BE2C (cell line): Measurements from ENCODE around the gene NLN.

Experiments used
- DNase-seq: peaks from one replicate; pipeline ENCODE4 v3.0.0-alpha.2; 2020
- H3K27me3 ChIP-seq: fragments of 250-450 bp; sonication (Bioruptor Pico); 2 replicates; pipeline ENCODE4 v1.5.1; 2020; ENCODE audit warnings: mild to moderate bottlenecking
- H3K36me3 ChIP-seq: fragments of 250-450 bp; sonication (Bioruptor Pico); 2 replicates; pipeline ENCODE4 v1.5.1; 2020; ENCODE audit warnings: mild to moderate bottlenecking
- H3K4me1 ChIP-seq: fragments of 250-450 bp; sonication (Bioruptor Pico); 2 replicates; pipeline ENCODE4 v1.5.1; 2020
- H3K4me3 ChIP-seq: 2 replicates; pipeline ENCODE4 v1.5.1; 2011; ENCODE audit warnings: low read depth, low read length
- H3K9me3 ChIP-seq: fragments of 250-450 bp; sonication (Bioruptor Pico); 2 replicates; pipeline ENCODE4 v1.5.1; 2020
- CTCF ChIP-seq: IDR thresholded peaks from 2 replicates; pipeline ENCODE4 v1.5.1; 2012; ENCODE audit warnings: mild to moderate bottlenecking, low read depth, low read length

Gene NLN

GRCh38 chr5:65765582-65765981, 43.6 kb downstream of the NLN start:
- no peaks in the 10 kb centered on the region for H3K27me3 ChIP-seq
- H3K4me1 ChIP-seq = no peaks in the 10 kb centered on the region; the same call in 1 of the 2 replicates
- H3K9me3 ChIP-seq = no peaks in the 10 kb centered on the region
- H3K36me3 ChIP-seq = peaks cover 39% of the 10 kb centered on the region
- no peak for TF ChIP-seq CTCF
- DNase-seq = no peak
- no peak overlapping the region for H3K4me3 ChIP-seq

DNA sequence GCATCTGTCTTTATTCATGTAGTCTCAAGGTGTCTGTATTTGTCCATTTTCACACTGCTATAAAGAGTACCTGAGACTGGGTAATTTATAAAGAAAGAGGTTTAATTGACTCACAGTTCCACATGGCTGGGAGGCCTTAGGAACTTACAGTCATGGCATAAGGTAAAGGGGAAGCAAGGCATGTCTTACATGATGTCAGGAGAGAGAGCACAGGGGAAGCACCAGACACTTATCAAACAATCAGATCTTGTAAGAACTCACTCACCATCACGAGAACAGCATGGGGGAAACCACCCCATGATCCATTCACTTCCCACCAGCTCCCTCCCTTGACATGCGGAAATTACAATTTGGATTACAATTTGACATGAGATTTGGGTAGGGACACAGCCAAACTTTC, 44.2 kb downstream of the NLN start:
- H3K36me3 ChIP-seq = peaks cover 39% of the 10 kb centered on the region
- H3K27me3 ChIP-seq = no peaks in the 10 kb centered on the region
- DNase-seq = no peak
- TF ChIP-seq CTCF = no peak
- H3K4me1 ChIP-seq = no peaks in the 10 kb centered on the region; the same call in 1 of the 2 replicates
- H3K4me3 ChIP-seq = no peak overlapping the region
- H3K9me3 ChIP-seq = no peaks in the 10 kb centered on the region

DNA sequence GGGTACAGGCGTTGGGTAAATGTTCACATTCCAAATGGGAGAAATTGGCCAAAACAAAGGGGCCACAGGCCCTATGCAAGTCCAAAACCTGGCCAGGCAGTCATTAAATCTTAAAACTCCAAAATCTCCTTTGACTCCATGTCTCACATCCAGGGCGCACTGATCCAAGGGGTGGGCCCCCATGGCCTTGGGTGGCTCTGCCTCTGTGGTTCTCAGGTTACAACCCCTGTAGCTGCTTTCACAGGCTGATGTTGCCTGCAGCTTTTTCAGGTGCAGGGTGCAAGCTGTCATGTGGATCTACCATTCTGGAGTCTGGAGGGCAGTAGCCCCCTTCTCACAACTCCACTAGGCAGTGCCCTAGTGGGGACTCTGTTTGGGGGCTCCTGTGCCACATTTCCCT, 44.8 kb downstream of the NLN start:
- no peak for TF ChIP-seq CTCF
- Histone ChIP-seq H3K36me3 (peaks cover 36% of the 10 kb centered on the region), H3K4me3 (no peak overlapping the region), H3K9me3 (no peaks in the 10 kb centered on the region), H3K4me1 (no peaks in the 10 kb centered on the region; the same call in 1 of the 2 replicates), H3K27me3 (no peaks in the 10 kb centered on the region)
- DNase-seq = no peak

DNA sequence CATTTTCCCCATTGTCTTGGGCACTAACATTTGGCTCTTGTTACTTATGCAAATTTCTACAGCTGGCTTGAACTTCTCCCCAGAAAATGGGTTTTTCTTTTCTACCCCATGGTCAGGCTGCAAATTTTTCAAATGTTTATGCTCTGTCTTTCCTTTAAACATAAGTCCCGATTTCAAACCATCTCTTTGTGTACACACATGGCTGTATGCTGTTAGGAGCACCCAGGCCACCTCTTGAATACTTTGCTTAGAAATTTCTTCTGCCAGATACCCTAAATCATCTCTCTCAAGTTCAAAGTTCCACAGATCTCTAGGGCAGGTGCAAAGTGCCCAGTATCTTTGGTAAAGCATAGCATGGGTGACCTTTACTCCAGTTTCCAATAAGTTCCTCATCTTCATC, 45.6 kb downstream of the NLN start:
- peaks cover 30% of the 10 kb centered on the region for H3K36me3 ChIP-seq
- DNase-seq = no peak
- no peaks in the 10 kb centered on the region for H3K27me3 ChIP-seq
- no peaks in the 10 kb centered on the region; the same call in 1 of the 2 replicates for H3K4me1 ChIP-seq
- H3K4me3 ChIP-seq = no peak overlapping the region
- no peaks in the 10 kb centered on the region for H3K9me3 ChIP-seq
- TF ChIP-seq CTCF = no peak

GRCh38 chr5:65768723-65769346, 46.8 kb downstream of the NLN start:
- Histone ChIP-seq H3K36me3 (peaks cover 26% of the 10 kb centered on the region), H3K9me3 (no peaks in the 10 kb centered on the region), H3K27me3 (no peaks in the 10 kb centered on the region), H3K4me1 (no peaks in the 10 kb centered on the region; the same call in 1 of the 2 replicates), H3K4me3 (no peak overlapping the region)
- no peak for DNase-seq
- TF ChIP-seq CTCF = no peak

DNA sequence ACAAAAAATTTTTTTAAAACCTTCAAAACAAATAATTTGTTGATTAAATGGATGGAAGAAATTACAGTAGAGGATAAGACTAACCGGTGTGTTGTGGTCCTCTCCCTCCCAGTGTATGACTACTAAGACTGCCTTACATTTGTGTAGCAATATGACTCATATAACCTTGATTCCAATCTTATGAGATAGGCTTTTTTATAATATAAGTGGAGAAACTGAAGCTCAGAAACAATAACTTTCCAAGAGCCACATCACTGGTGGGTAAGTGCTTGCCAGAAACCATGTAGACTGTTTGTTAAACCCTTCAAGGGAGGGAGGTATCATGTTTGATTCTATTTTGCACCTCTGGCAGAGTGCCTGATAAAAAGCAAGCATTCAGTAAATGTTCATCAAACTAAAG, 47.5 kb downstream of the NLN start:
- Histone ChIP-seq H3K4me1 (no peaks in the 10 kb centered on the region; the same call in 1 of the 2 replicates), H3K27me3 (no peaks in the 10 kb centered on the region), H3K4me3 (no peak overlapping the region), H3K36me3 (peaks cover 24% of the 10 kb centered on the region), H3K9me3 (no peaks in the 10 kb centered on the region)
- DNase-seq = no peak
- no peak for TF ChIP-seq CTCF
